ENCODE data around the gene MRPL43. TPM values are rescaled to one million over a fixed set of nuclear protein-coding genes. Genes with fewer than 3 reads are reported as not detected.

The MRPL43 gene
- total RNA-seq, 1 donor from 2014 or later = 24.5 TPM

GRCh38 chr10:101022967-101023705 is 35.8 kb upstream of the MRPL43 start:
- Histone ChIP-seq H3K4me2 (no peak overlapping the region), H3F3A (ENCODE audit: low read depth) (peaks cover 5% of the 10 kb centered on the region), H4K20me1 (ENCODE audit: low read depth) (no peaks in the 10 kb centered on the region), H3K36me3 (no peaks in the 10 kb centered on the region), H3K4me1 (peaks cover 14% of the 10 kb centered on the region), H3K27me3 (peaks cover 33% of the 10 kb centered on the region), H3K9me3 (ENCODE audit: low read depth) (no peaks in the 10 kb centered on the region), H3K4me3 (no peak overlapping the region), H3K79me2 (ENCODE audit: low read depth) (no peaks in the 10 kb centered on the region), H3K9ac (no peak overlapping the region), H2AFZ (replicated peaks) (no peak overlapping the region), H3K27ac (no peak overlapping the region)
- Mint-ChIP-seq H3K27me3 (ENCODE audit: insufficient read depth, low read depth) (peaks cover 19% of the 10 kb centered on the region), H3K9me3 (no peaks in the 10 kb centered on the region), H3K4me1 (peaks cover 21% of the 10 kb centered on the region), H3K4me3 (no peak overlapping the region), H3K27ac (no peak overlapping the region), H3K36me3 (no peaks in the 10 kb centered on the region)
- no peak for DNase-seq (ENCODE audit: low spot score)
- TF ChIP-seq EZH2 (IDR thresholded peaks at IDR 0.05) (no peak), EZH2phosphoT487 (IDR thresholded peaks at IDR 0.05) (no peak), CTCF (IDR thresholded peaks at IDR 0.05) (no peak)

- H3K27ac Mint-ChIP-seq = peak overlapping the region; percentile 57
- Histone ChIP-seq H3K9ac (no peak overlapping the region), H3F3A (ENCODE audit: low read depth) (peaks cover 8% of the 10 kb centered on the region), H3K79me2 (ENCODE audit: low read depth) (no peaks in the 10 kb centered on the region), H3K4me2 (no peak overlapping the region), H3K36me3 (no peaks in the 10 kb centered on the region), H3K27me3 (peaks cover 46% of the 10 kb centered on the region), H4K20me1 (ENCODE audit: low read depth) (no peaks in the 10 kb centered on the region), H2AFZ (replicated peaks) (no peak overlapping the region), H3K9me3 (ENCODE audit: low read depth) (no peaks in the 10 kb centered on the region), H3K4me3 (no peak overlapping the region), H3K27ac (no peak overlapping the region), H3K4me1 (peaks cover 11% of the 10 kb centered on the region)
- H3K4me3 Mint-ChIP-seq = no peak overlapping the region
- peaks cover 25% of the 10 kb centered on the region for H3K27me3 Mint-ChIP-seq (ENCODE audit: insufficient read depth, low read depth)
- H3K4me1 Mint-ChIP-seq = peaks cover 12% of the 10 kb centered on the region
- no peaks in the 10 kb centered on the region for H3K9me3 Mint-ChIP-seq
- no peaks in the 10 kb centered on the region for H3K36me3 Mint-ChIP-seq
- TF ChIP-seq CTCF (IDR thresholded peaks at IDR 0.05) (no peak), EZH2 (IDR thresholded peaks at IDR 0.05) (no peak), EZH2phosphoT487 (IDR thresholded peaks at IDR 0.05) (no peak)
- no peak for DNase-seq (ENCODE audit: low spot score)
Measured at GRCh38 chr10:101021692-101022251, 34.5 kb upstream of the MRPL43 start.

- H3K36me3 Mint-ChIP-seq = no peaks in the 10 kb centered on the region
- Histone ChIP-seq H4K20me1 (ENCODE audit: low read depth) (no peaks in the 10 kb centered on the region), H3F3A (ENCODE audit: low read depth) (peaks cover 8% of the 10 kb centered on the region), H3K36me3 (no peaks in the 10 kb centered on the region), H3K79me2 (ENCODE audit: low read depth) (no peaks in the 10 kb centered on the region), H3K4me2 (no peak overlapping the region), H3K4me1 (peaks cover 9% of the 10 kb centered on the region), H3K27me3 (peaks cover 52% of the 10 kb centered on the region), H3K9ac (no peak overlapping the region), H3K27ac (no peak overlapping the region), H2AFZ (replicated peaks) (no peak overlapping the region), H3K4me3 (no peak overlapping the region), H3K9me3 (ENCODE audit: low read depth) (no peaks in the 10 kb centered on the region)
- H3K4me3 Mint-ChIP-seq = no peak overlapping the region
- H3K27ac Mint-ChIP-seq = no peak overlapping the region
- H3K9me3 Mint-ChIP-seq = no peaks in the 10 kb centered on the region
- H3K27me3 Mint-ChIP-seq (ENCODE audit: insufficient read depth, low read depth) = peaks cover 30% of the 10 kb centered on the region
- peaks cover 15% of the 10 kb centered on the region for H3K4me1 Mint-ChIP-seq
- DNase-seq (ENCODE audit: low spot score) = no peak
- TF ChIP-seq EZH2 (IDR thresholded peaks at IDR 0.05) (no peak), CTCF (IDR thresholded peaks at IDR 0.05) (no peak), EZH2phosphoT487 (IDR thresholded peaks at IDR 0.05) (no peak)
Measured at GRCh38 chr10:101021239-101021638, 33.9 kb upstream of the MRPL43 start.

Data from neural progenitor cell (in vitro differentiated cells).